ENCODE data around the gene TNKS1BP1.

The TNKS1BP1 gene

GRCh38 chr11:57320719-57321387, 3.9 kb downstream of the TNKS1BP1 start:
- in situ Hi-C loops (cut with MboI; ENCODE audit: low pct_unique_long_range_greater_than_20kb, low sequenced_read_pairs, unreplicated experiment): no loop called here
- no peak for TF ChIP-seq CTCF (IDR thresholded peaks at IDR 0.05; ENCODE audit: extremely low read depth, insufficient read depth, missing control alignments)
- DNase-seq (ENCODE audit: low spot score): no peak

- DNase-seq (ENCODE audit: low spot score): no peak
- no peak for TF ChIP-seq CTCF (IDR thresholded peaks at IDR 0.05; ENCODE audit: extremely low read depth, insufficient read depth, missing control alignments)
- in situ Hi-C loops (cut with MboI; ENCODE audit: low pct_unique_long_range_greater_than_20kb, low sequenced_read_pairs, unreplicated experiment): no loop called here
These were observed 4.6 kb downstream of the TNKS1BP1 start for GRCh38 chr11:57320067-57320718.

- TF ChIP-seq CTCF (IDR thresholded peaks at IDR 0.05; ENCODE audit: extremely low read depth, insufficient read depth, missing control alignments): no peak
- DNase-seq (ENCODE audit: low spot score): no peak
- in situ Hi-C loops (cut with MboI; ENCODE audit: low pct_unique_long_range_greater_than_20kb, low sequenced_read_pairs, unreplicated experiment): no loop called here
These were observed 6.6 kb downstream of the TNKS1BP1 start for GRCh38 chr11:57318178-57318577.

- in situ Hi-C loops (cut with MboI; ENCODE audit: low pct_unique_long_range_greater_than_20kb, low sequenced_read_pairs, unreplicated experiment): no loop called here
- no peak for DNase-seq (ENCODE audit: low spot score)
- TF ChIP-seq CTCF (IDR thresholded peaks at IDR 0.05; ENCODE audit: extremely low read depth, insufficient read depth, missing control alignments): no peak
These were observed 8.7 kb downstream of the TNKS1BP1 start for GRCh38 chr11:57316017-57316416.

- no peak for DNase-seq (ENCODE audit: low spot score)
- no peak for TF ChIP-seq CTCF (IDR thresholded peaks at IDR 0.05; ENCODE audit: extremely low read depth, insufficient read depth, missing control alignments)
- in situ Hi-C loops (cut with MboI; ENCODE audit: low pct_unique_long_range_greater_than_20kb, low sequenced_read_pairs, unreplicated experiment): no loop called here
These were observed 9.3 kb downstream of the TNKS1BP1 start for GRCh38 chr11:57315491-57315890.

GRCh38 chr11:57314221-57314973, 10.4 kb downstream of the TNKS1BP1 start:
- no peak for TF ChIP-seq CTCF (IDR thresholded peaks at IDR 0.05; ENCODE audit: extremely low read depth, insufficient read depth, missing control alignments)
- DNase-seq (ENCODE audit: low spot score): no peak
- in situ Hi-C loops (cut with MboI; ENCODE audit: low pct_unique_long_range_greater_than_20kb, low sequenced_read_pairs, unreplicated experiment): no loop called here

All from GM13977 (cell line).